HCT116 (cell line): ENCODE data around the gene KANK4.
"Not testable (repeated sequence)": the region's sequence is repeated elsewhere in the genome, so short reads cannot be mapped to it uniquely, and the experiment has no call there.

Experiments used
- ZNF274 ChIP-seq: fragments of 200-500 bp; sonication (Bioruptor generic); IDR thresholded peaks from 2 replicates; pipeline ENCODE4 v1.6.1; 2014; ENCODE audit warnings: mild to moderate bottlenecking, low read depth, low read length, inconsistent platforms
- TF ChIP-seq, protein P1 (sequence below), 3 experiments: fragments of 200-600 bp in 1 of 3; sonication (generic) in 1 of 3; IDR thresholded peaks in 2 of 3; conservative IDR thresholded peaks in 1 of 3; 2 replicates each; pipeline ENCODE4 v1.5.1; 2012 to 2017; ENCODE audit warnings: low read depth in 2 of 3, low read length in 2 of 3, antibody characterized with exemption in 1 of 3, borderline replicate concordance in 1 of 3, control low read depth in 1 of 3, mild to moderate bottlenecking in 1 of 3, mixed read lengths in 1 of 3, mixed run types in 1 of 3, moderate library complexity in 1 of 3; ENCODE audit not compliant: insufficient read depth in 1 of 3

DNA sequence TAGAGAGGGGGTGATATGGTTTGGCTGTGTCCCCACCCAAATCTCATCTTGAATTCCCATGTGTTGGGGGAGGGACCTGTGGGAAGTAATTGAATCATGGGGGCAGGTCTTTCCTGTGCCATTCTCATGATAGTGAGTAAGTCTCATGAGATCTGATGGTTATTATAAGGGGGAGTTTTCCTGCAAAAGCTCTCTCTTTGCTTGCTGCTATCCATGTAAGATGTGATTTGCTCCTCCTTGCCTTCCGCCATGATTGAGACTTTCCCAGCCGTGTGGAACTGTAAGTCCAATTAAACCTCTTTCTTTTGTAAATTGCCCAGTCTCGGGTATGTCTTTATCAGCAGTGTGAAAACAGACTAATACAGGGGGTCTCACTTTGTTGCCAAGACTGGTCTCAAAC, 74.9 kb downstream of the KANK4 start:
- not testable (repeated sequence) for TF ChIP-seq ZNF274
- TF ChIP-seq, protein P1, sequence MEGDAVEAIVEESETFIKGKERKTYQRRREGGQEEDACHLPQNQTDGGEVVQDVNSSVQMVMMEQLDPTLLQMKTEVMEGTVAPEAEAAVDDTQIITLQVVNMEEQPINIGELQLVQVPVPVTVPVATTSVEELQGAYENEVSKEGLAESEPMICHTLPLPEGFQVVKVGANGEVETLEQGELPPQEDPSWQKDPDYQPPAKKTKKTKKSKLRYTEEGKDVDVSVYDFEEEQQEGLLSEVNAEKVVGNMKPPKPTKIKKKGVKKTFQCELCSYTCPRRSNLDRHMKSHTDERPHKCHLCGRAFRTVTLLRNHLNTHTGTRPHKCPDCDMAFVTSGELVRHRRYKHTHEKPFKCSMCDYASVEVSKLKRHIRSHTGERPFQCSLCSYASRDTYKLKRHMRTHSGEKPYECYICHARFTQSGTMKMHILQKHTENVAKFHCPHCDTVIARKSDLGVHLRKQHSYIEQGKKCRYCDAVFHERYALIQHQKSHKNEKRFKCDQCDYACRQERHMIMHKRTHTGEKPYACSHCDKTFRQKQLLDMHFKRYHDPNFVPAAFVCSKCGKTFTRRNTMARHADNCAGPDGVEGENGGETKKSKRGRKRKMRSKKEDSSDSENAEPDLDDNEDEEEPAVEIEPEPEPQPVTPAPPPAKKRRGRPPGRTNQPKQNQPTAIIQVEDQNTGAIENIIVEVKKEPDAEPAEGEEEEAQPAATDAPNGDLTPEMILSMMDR (IDR thresholded peaks at IDR 0.05 in 2 of 3, conservative IDR thresholded peaks at IDR 0.05 in 1 of 3; ENCODE audit: borderline replicate concordance in 1 of 3, insufficient read depth in 1 of 3, low read depth in 2 of 3, low read length in 2 of 3) = not testable (repeated sequence)
